GM12873 (cell line): ENCODE measurements around the gene UBE2G2.

Experiments
- CTCF ChIP-seq: IDR thresholded peaks from 2 replicates; pipeline ENCODE4 v1.5.1; 2012; ENCODE audit warnings: low read depth, mild to moderate bottlenecking, moderate library complexity, low read length, control low read depth; ENCODE audit not compliant: insufficient read depth; ENCODE audit errors: missing control alignments

The UBE2G2 gene

GRCh38 chr21:44730028-44730395 lies 71.6 kb downstream of the UBE2G2 start:
- no peak for TF ChIP-seq CTCF

- TF ChIP-seq CTCF, result no peak
Observed at GRCh38 chr21:44729336-44730027, 72.1 kb downstream of the UBE2G2 start.

- no peak for TF ChIP-seq CTCF
Observed at GRCh38 chr21:44728716-44729115, 72.9 kb downstream of the UBE2G2 start.

GRCh38 chr21:44727757-44728156 lies 73.9 kb downstream of the UBE2G2 start:
- TF ChIP-seq CTCF, result no peak

- TF ChIP-seq CTCF, result no peak
Observed at GRCh38 chr21:44727321-44727720, 74.3 kb downstream of the UBE2G2 start.

GRCh38 chr21:44726826-44727225 lies 74.8 kb downstream of the UBE2G2 start:
- no peak for TF ChIP-seq CTCF

- TF ChIP-seq CTCF, result no peak
Observed at GRCh38 chr21:44724926-44725325, 76.7 kb downstream of the UBE2G2 start.
